GM15510 (cell line): ENCODE data around the gene TMEM9B.

Source experiments
- POLR2A ChIP-seq: IDR thresholded peaks from 3 replicates; pipeline ENCODE4 v1.6.1; 2011; ENCODE audit warnings: borderline replicate concordance; ENCODE audit not compliant: insufficient read length; ENCODE audit errors: extremely low read depth

Gene TMEM9B

GRCh38 chr11:8983552-8983951, 19.3 kb upstream of the TMEM9B start:
- TF ChIP-seq POLR2A, result no peak

- no peak for TF ChIP-seq POLR2A
Measured at GRCh38 chr11:8980485-8980884, 16.2 kb upstream of the TMEM9B start.

GRCh38 chr11:8973121-8973520, 8.9 kb upstream of the TMEM9B start:
- no peak for TF ChIP-seq POLR2A

- TF ChIP-seq POLR2A, result no peak
Measured at GRCh38 chr11:8971924-8972316, 7.7 kb upstream of the TMEM9B start.

GRCh38 chr11:8971196-8971923, 7.1 kb upstream of the TMEM9B start:
- TF ChIP-seq POLR2A, result no peak

GRCh38 chr11:8967184-8967583, 2.9 kb upstream of the TMEM9B start:
- no peak for TF ChIP-seq POLR2A

GRCh38 chr11:8963569-8964323, 496 bp downstream of the TMEM9B start:
- TF ChIP-seq POLR2A, result no peak

GRCh38 chr11:8962841-8963240, 1.4 kb downstream of the TMEM9B start:
- no peak for TF ChIP-seq POLR2A

- TF ChIP-seq POLR2A, result no peak
Measured at GRCh38 chr11:8961401-8961800, 2.8 kb downstream of the TMEM9B start.

GRCh38 chr11:8959546-8960166, 4.6 kb downstream of the TMEM9B start:
- no peak for TF ChIP-seq POLR2A

- TF ChIP-seq POLR2A, result no peak
Measured at GRCh38 chr11:8956860-8957259, 7.4 kb downstream of the TMEM9B start.

- no peak for TF ChIP-seq POLR2A
Measured at GRCh38 chr11:8948886-8949285, 15.4 kb downstream of the TMEM9B start.

- TF ChIP-seq POLR2A, result no peak
Measured at GRCh38 chr11:8947230-8947943, 16.9 kb downstream of the TMEM9B start.

GRCh38 chr11:8942518-8943066, 21.6 kb downstream of the TMEM9B start, which contains the start of gene ASCL3:
Gene ASCL3 (minus strand): TSS chr11:8943016. CDS start chr11:8938161, 4,855 bp downstream.
- TF ChIP-seq POLR2A, result no peak

- TF ChIP-seq POLR2A, result no peak
Measured at GRCh38 chr11:8941341-8942103, 22.7 kb downstream of the TMEM9B start.

- no peak for TF ChIP-seq POLR2A
Measured at GRCh38 chr11:8937659-8938058, 26.6 kb downstream of the TMEM9B start.
